ENCODE results near the gene EXOC6.
A peak's percentile ranks its signal among the peaks of the same experiment; 100 is the strongest.

EXOC6 gene

DNA sequence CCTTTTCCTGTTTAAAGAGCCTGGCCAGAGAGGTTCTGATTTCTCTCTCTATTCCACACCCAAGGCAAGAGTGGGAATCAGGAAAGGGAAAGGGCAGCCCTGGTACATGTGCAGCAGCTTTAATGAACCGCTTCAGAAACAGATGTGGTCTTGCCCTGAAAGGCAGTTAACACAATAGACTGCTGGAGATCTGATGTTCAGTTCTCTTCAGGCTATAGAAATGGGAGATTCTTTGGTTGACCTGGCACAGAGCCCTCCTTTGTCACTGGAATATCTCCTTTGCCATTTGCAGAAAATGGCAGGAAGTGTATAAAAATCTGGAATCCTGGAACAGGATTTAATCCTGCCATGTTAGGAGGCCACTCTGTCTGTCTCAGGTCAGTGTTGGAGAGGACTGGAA lies 36.3 kb upstream of the EXOC6 start:
- TF ChIP-seq, protein P1, sequence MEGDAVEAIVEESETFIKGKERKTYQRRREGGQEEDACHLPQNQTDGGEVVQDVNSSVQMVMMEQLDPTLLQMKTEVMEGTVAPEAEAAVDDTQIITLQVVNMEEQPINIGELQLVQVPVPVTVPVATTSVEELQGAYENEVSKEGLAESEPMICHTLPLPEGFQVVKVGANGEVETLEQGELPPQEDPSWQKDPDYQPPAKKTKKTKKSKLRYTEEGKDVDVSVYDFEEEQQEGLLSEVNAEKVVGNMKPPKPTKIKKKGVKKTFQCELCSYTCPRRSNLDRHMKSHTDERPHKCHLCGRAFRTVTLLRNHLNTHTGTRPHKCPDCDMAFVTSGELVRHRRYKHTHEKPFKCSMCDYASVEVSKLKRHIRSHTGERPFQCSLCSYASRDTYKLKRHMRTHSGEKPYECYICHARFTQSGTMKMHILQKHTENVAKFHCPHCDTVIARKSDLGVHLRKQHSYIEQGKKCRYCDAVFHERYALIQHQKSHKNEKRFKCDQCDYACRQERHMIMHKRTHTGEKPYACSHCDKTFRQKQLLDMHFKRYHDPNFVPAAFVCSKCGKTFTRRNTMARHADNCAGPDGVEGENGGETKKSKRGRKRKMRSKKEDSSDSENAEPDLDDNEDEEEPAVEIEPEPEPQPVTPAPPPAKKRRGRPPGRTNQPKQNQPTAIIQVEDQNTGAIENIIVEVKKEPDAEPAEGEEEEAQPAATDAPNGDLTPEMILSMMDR (IDR thresholded peaks at IDR 0.05; ENCODE audit: low read depth, low read length, missing control alignments) = no peak
- no peak for DNase-seq (ENCODE audit: extremely low read depth, low read depth)
- no peak overlapping the region for H3K4me3 ChIP-seq (replicated peaks; ENCODE audit: low read depth, low read length)

DNA sequence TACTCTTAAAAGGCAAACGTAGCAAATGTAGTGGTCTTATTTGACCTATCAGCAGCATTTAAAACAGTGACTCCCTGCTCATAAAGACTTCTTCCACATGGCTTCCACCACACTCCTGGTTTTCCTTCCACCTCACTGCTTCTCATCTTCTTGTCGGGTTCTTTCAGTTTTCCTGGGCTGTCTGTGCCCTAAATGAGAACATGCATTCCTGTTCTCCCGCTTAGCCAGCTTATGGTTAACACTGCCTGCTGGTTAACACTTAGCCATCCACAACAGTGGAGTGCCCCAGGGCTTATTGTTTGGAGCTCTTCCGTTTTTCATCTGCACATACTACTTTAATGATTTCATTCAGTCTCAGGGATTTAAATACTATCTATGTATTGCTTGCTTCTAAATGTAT lies 34.3 kb upstream of the EXOC6 start:
- DNase-seq (ENCODE audit: extremely low read depth, low read depth) = no peak
- TF ChIP-seq, protein P1 (IDR thresholded peaks at IDR 0.05; ENCODE audit: low read depth, low read length, missing control alignments) = no peak
- no peak overlapping the region for H3K4me3 ChIP-seq (replicated peaks; ENCODE audit: low read depth, low read length)

DNA sequence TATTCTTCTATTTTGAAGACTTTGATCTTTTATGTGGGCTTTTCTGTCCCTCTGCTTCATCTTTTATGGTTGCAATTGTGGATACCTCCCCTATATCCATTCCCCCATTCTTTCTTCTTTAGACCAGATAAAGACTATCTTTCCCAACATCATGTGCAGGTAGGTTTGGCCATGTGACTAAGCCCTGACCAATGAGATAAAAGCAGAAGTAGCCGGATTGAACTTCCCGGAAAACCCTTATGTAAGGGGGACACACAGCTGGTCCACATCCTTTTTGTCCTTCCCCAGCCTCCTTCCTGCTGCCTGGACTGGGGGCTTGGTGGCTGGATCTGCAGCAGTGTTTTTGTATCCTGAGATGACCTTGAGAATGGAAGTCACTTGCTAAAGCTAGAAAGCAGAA lies 33.5 kb upstream of the EXOC6 start:
- DNase-seq (ENCODE audit: extremely low read depth, low read depth) = no peak
- TF ChIP-seq, protein P1 (IDR thresholded peaks at IDR 0.05; ENCODE audit: low read depth, low read length, missing control alignments) = no peak
- H3K4me3 ChIP-seq (replicated peaks; ENCODE audit: low read depth, low read length) = no peak overlapping the region

DNA sequence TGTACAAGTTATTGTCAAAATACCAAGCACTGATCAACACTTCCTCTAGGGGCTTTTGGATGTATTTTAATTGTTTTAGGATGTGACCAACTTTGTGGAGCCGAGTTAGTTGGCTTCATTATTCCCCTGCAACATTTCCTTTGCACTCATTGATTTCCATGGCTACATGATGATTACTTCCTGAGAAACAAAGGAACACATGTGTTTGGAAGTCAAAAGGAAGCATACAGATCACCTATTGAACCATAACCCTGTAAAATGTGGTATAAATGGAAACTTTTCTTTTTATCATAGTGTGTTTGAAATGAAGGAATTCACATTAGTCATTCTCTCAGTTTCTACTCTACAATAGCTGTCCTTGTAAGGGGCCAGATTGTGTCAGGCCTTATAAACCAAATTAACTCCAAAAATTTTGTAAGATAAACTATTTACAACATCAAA lies 32.2 kb upstream of the EXOC6 start:
- TF ChIP-seq, protein P1 (IDR thresholded peaks at IDR 0.05; ENCODE audit: low read depth, low read length, missing control alignments) = no peak
- peak; percentile 89 for DNase-seq (ENCODE audit: extremely low read depth, low read depth)
- no peak overlapping the region for H3K4me3 ChIP-seq (replicated peaks; ENCODE audit: low read depth, low read length)

DNA sequence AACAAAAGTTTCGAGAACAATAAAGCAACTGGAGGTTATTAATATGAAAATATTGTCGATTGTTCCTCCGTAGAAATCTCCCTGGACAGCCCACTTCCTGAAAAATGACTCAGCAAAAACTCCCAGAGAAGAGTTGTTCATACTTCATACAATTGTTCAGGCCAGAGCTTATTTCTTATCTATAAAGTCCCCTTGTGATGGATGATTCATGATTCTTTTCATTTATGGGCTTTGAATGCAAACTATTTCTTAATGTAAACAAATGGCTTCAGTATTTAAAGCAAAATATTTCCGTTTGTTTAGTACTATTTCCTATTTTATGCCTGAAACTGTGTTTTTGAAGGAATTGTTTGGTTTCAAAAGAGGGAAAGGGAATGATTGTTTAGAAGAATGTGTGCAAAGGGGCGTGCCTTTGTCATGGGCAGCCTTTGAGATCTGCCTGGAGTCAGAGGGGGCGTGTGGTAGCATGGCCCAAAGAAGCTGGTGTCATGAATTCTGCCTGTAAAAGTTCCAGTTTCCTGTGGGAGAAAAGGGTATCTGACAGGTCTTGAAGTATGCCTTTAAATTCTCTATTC lies 26.2 kb upstream of the EXOC6 start:
- no peak overlapping the region for H3K4me3 ChIP-seq (replicated peaks; ENCODE audit: low read depth, low read length)
- DNase-seq (ENCODE audit: extremely low read depth, low read depth) = peak; percentile 71
- TF ChIP-seq, protein P1 (IDR thresholded peaks at IDR 0.05; ENCODE audit: low read depth, low read length, missing control alignments) = no peak

DNA sequence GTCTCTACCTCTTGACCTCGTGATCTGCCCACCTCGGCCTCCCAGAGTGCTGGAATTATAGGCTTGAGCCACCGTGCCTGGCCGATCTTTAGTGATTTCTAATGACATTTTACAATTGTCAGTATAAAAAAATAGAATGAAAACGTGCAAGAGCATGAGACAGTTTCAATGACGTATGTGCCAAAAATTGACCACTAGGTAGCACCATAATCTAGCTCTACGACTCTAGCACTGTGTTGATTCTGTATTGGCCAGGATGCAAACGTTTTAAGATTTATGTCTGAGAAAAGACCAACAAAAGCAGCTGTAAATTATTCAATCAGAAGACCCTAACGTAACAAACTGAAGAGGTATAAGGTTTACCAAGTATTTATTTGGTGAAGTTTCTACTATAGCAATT lies 25.4 kb upstream of the EXOC6 start:
- TF ChIP-seq, protein P1 (IDR thresholded peaks at IDR 0.05; ENCODE audit: low read depth, low read length, missing control alignments) = peak; percentile 11
- no peak for DNase-seq (ENCODE audit: extremely low read depth, low read depth)

DNA sequence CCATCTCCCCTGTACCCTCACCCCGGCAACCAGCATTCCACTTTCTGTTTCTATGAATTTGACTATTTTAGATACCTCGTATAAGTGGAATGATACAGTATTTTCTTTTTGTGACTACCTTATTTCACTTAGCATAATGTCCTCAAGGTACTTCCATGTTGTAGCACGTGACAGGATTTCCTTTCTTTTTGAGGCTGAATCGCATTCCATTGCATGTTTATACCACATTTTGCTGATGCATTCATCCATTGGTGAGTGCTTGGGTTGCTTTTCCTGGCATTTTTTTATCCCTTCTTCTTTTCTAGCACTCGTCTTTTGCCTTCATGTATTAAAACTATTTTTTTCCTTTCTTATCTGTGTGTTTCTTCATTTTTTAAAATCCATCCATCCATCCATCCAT lies 22.3 kb upstream of the EXOC6 start:
- no peak for DNase-seq (ENCODE audit: extremely low read depth, low read depth)
- TF ChIP-seq, protein P1 (IDR thresholded peaks at IDR 0.05; ENCODE audit: low read depth, low read length, missing control alignments) = no peak
- no peak overlapping the region for H3K4me3 ChIP-seq (replicated peaks; ENCODE audit: low read depth, low read length)

More for the DNA sequence above, 25.4 kb upstream of the EXOC6 start:
- no peak overlapping the region for H3K4me3 ChIP-seq (replicated peaks; ENCODE audit: low read depth, low read length)
